Left ventricle myocardium inferior (tissue), 1 donor: ENCODE measurements around the gene SUMO3. TPM values are rescaled to one million over a fixed set of nuclear protein-coding genes. Genes with fewer than 3 reads are reported as not detected.

ENCODE experiments used
- DNase-seq: peaks from one replicate; pipeline ENCODE4 v3.0.0-alpha.2; 2020
- H3K27ac ChIP-seq: fragments of 200-600 bp; replicated peaks from 2 replicates; pipeline ENCODE4 v1.8.0; 2021
- H3K27me3 ChIP-seq: fragments of 200-600 bp; 2 replicates; pipeline ENCODE4 v1.8.0; 2021; ENCODE audit warnings: low read depth
- H3K36me3 ChIP-seq: fragments of 200-600 bp; 2 replicates; pipeline ENCODE4 v1.8.0; 2021
- H3K4me1 ChIP-seq: fragments of 200-600 bp; 2 replicates; pipeline ENCODE4 v1.8.0; 2021
- H3K4me3 ChIP-seq: fragments of 200-600 bp; 2 replicates; pipeline ENCODE4 v1.8.0; 2021; ENCODE audit warnings: mild to moderate bottlenecking, moderate library complexity
- H3K9me3 ChIP-seq: fragments of 200-600 bp; replicated peaks from 2 replicates; pipeline ENCODE4 v1.8.0; 2021
- CTCF ChIP-seq: fragments of 200-600 bp; IDR thresholded peaks from 2 replicates; pipeline ENCODE4 v1.8.0; 2021; ENCODE audit warnings: antibody characterized with exemption, mild to moderate bottlenecking, borderline replicate concordance
- intact Hi-C: fragments of 100-400 bp; cut with micrococcal nuclease; formaldehyde crosslinking; loops from one replicate; pipeline ENCODE4 v1.11.0; 2022
- total RNA-seq: library from RNA; stranded (reverse); fragmentation: NEBNext Ultra II Directional; extraction: Animal tissue kit (Norgen Biotek cat#: 25700); gene quantifications from one replicate; pipeline ENCODE4 v1.2.1, GENCODE V29; 2021
- donor health status: DM: no; HTN: yes; CAD: no; lungs with severe emphysema.

The SUMO3 gene
- total RNA-seq, 1 donor from 2014 or later: 75.5 TPM

GRCh38 chr21:44771896-44772525 is 45.9 kb downstream of the SUMO3 start:
- TF ChIP-seq CTCF: no peak
- Histone ChIP-seq H3K4me3 (no peak overlapping the region), H3K36me3 (peaks cover 82% of the 10 kb centered on the region), H3K4me1 (no peaks in the 10 kb centered on the region), H3K27me3 (no peaks in the 10 kb centered on the region), H3K27ac (no peak overlapping the region), H3K9me3 (no peaks in the 10 kb centered on the region)
- intact Hi-C loops: no loop called here
- DNase-seq: no peak

GRCh38 chr21:44767834-44768831 is 49.7 kb downstream of the SUMO3 start:
- no peak overlapping the region for H3K4me3 ChIP-seq
- no peak overlapping the region for H3K27ac ChIP-seq
- H3K36me3 ChIP-seq: peaks cover 46% of the 10 kb centered on the region
- no peaks in the 10 kb centered on the region for H3K9me3 ChIP-seq
- H3K27me3 ChIP-seq: no peaks in the 10 kb centered on the region
- no peak for TF ChIP-seq CTCF
- intact Hi-C loops: no loop called here
- no peak for DNase-seq
- peaks cover 9% of the 10 kb centered on the region for H3K4me1 ChIP-seq

GRCh38 chr21:44766818-44767354 is 51.0 kb downstream of the SUMO3 start:
- peaks cover 9% of the 10 kb centered on the region for H3K4me1 ChIP-seq
- peaks cover 34% of the 10 kb centered on the region for H3K36me3 ChIP-seq
- intact Hi-C loops: no loop called here
- no peaks in the 10 kb centered on the region for H3K9me3 ChIP-seq
- DNase-seq: no peak
- no peak overlapping the region for H3K4me3 ChIP-seq
- no peak for TF ChIP-seq CTCF
- H3K27ac ChIP-seq: no peak overlapping the region
- H3K27me3 ChIP-seq: no peaks in the 10 kb centered on the region

GRCh38 chr21:44766014-44766817 is 51.6 kb downstream of the SUMO3 start:
- intact Hi-C loops: no loop called here
- no peak for TF ChIP-seq CTCF
- H3K36me3 ChIP-seq: peaks cover 27% of the 10 kb centered on the region
- no peaks in the 10 kb centered on the region for H3K9me3 ChIP-seq
- peaks cover 9% of the 10 kb centered on the region for H3K4me1 ChIP-seq
- no peak overlapping the region for H3K4me3 ChIP-seq
- H3K27ac ChIP-seq: no peak overlapping the region
- no peaks in the 10 kb centered on the region for H3K27me3 ChIP-seq
- no peak for DNase-seq
